ENCODE data around the gene SLC16A4. TPM values are rescaled to one million over a fixed set of nuclear protein-coding genes. Genes with fewer than 3 reads are reported as not detected.

The SLC16A4 gene
- total and polyA plus RNA-seq, 10 of the 15 experiments (the other 5 are each of a cell fraction or from before 2014, with no cell fraction given), result 0.13 to 2.2 (median 0.26) TPM; not detected in 1

GRCh38 chr1:110335265-110335664, 55.6 kb downstream of the SLC16A4 start:
- ATAC-seq, result no peak
- no peak overlapping the region for H3K4me2 ChIP-seq (ENCODE audit: control insufficient read depth, insufficient read depth)
- no peak for TF ChIP-seq CREM (IDR thresholded peaks at IDR 0.05; ENCODE audit: low read depth)
- TF ChIP-seq RCOR1 (conservative IDR thresholded peaks at IDR 0.05; ENCODE audit: low read depth, low read length), result no peak
- no peak for TF ChIP-seq TAF1 (IDR thresholded peaks at IDR 0.05; ENCODE audit: borderline replicate concordance, low read depth, low read length)
- TF ChIP-seq BCL11A (IDR thresholded peaks at IDR 0.05; ENCODE audit: low read depth, low read length), result no peak
- no peak for TF ChIP-seq E2F8 (IDR thresholded peaks at IDR 0.05; ENCODE audit: low read depth, partially characterized antibody)
- POLR2A ChIA-PET, result interaction anchor here (1.1 kb wide), 1 partner anchor 48 kb away, joined by 3 read pairs; no protein-coding TSS in a partner anchor
- RAD21 ChIA-PET (ENCODE audit: unreplicated experiment), result interaction anchor here (0.7 to 7.4 kb wide), 2 partner anchors 73 to 126 kb away, joined by 3 to 80 read pairs; partner anchors contain the start of gene KCNC4
- 50% methylated on average over 1 of the region's 1 CpG for WGBS (ENCODE audit: insufficient coverage, insufficient replicate concordance, low lambda C conversion rate, missing lambda C conversion rate)
- BruUV-seq (replicated peaks), result no TSS peak
- H3K4me3 ChIP-seq, result no peak overlapping the region
- intact Hi-C loops (cut with micrococcal nuclease; ENCODE audit: unreplicated experiment) (loop anchor here (5.0 to 10.0 kb wide), 2 partner anchors 910 to 1267 kb away; partner anchors contain the start of gene PSMA5), in situ Hi-C loops (cut with MboI) (no loop called here)
- no peak overlapping the region for H2AFZ ChIP-seq (ENCODE audit: control insufficient read depth, low read depth, low read length)
- FAIRE-seq, result no peak
- H3K36me3 ChIP-seq (ENCODE audit: control insufficient read depth in 2 of 2, insufficient read depth in 2 of 2, low read length in 1 of 2), result no peaks in the 10 kb centered on the region
- SMC1A ChIA-PET (ENCODE audit: uncharacterized antibody, unreplicated experiment), result interaction anchor here (1.9 to 8.4 kb wide), 5 partner anchors 14 to 127 kb away, joined by 10 to 46 read pairs (median 21); partner anchors contain the start of gene KCNC4
- H3K4me1 ChIP-seq (ENCODE audit: control insufficient read depth, insufficient read depth, low read length), result no peaks in the 10 kb centered on the region
- H3K9me3 ChIP-seq (replicated peaks; ENCODE audit: control insufficient read depth, insufficient read depth, low read length), result no peaks in the 10 kb centered on the region
- DNase-seq (ENCODE audit: low read depth, low spot score), result no peak
- H4K20me1 ChIP-seq (ENCODE audit: control insufficient read depth, insufficient read depth), result no peaks in the 10 kb centered on the region
- no peaks in the 10 kb centered on the region for H3K27me3 ChIP-seq (replicated peaks in 1 of 2; ENCODE audit: control insufficient read depth in 2 of 2, insufficient read depth in 2 of 2, low read length in 1 of 2)
- no peak overlapping the region for H3K9ac ChIP-seq (ENCODE audit: control insufficient read depth, insufficient read depth, low read length)
- CTCF ChIA-PET, result interaction anchor here (0.6 to 8.5 kb wide), 15 partner anchors 9 to 300 kb away, joined by 3 to 62 read pairs (median 3); partner anchors contain the start of genes KCNC4 and STRIP1
- H3K79me2 ChIP-seq (ENCODE audit: control insufficient read depth, insufficient read depth, low read length), result peaks cover 16% of the 10 kb centered on the region
- no peak overlapping the region for H3K27ac ChIP-seq (ENCODE audit: control insufficient read depth, insufficient read depth)
